Germinal center (tissue), 1 donor: ENCODE measurements around the gene IL6R.

Experiments
- DNase-seq: peaks from one replicate; pipeline ENCODE4 v3.0.0; 2012; ENCODE audit warnings: mixed read lengths, low spot score

IL6R gene

DNA sequence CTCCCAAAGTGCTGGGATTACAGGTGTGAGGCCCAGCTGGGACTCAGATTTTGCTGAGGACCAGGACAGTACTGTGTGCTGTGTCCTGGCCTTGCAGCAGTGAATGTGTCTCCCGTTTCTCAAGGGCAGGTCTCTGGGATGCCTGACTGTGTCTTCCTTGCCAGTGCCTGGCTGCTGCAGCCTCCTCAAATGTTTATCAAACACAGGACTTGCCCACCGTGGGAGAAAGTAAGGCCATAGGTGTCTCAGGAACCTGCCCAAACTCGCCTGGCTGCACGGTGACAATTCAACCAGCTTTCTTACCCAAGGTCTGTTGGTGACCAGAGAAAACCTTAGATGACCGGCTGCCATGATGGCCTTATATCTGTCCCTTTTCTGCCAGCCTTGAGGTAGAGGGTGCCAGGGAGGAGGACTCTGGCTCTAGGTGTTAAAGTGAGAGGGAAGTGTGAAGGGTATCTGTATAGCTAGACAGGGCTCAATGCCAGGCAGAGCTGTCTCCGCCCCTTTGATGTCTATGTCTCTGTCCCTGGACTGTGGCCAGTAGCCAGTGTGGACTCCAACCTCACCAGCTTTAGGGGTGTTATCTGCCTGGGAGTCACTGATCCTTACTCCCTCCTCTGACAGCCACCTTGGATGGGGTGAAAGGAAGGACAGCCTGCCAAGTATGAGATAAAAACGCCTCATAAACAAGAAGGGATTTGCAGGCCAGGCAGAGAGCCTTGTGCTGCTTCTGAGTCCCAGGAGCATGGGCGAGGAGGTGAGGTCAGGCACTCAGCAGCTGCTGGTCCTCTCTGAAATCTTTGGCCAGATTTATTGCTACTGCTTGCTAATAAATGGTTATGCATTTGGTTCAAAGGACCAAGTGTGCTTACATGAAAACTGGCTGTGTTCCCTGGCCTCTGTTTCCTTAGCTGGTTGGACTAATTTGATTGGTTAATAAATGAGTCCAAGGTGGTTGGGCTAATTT lies 22.3 kb downstream of the IL6R start:
- no peak for DNase-seq

DNA sequence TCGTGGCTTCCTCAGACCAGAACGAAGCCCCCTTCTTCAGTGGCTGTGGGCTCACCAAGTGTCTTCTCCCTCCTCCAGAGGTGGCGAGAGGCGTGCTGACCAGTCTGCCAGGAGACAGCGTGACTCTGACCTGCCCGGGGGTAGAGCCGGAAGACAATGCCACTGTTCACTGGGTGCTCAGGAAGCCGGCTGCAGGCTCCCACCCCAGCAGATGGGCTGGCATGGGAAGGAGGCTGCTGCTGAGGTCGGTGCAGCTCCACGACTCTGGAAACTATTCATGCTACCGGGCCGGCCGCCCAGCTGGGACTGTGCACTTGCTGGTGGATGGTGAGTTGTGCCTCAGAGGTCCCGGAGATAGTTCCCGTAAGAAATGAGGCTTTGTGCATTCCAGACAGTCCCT lies 24.0 kb downstream of the IL6R start:
- no peak for DNase-seq

DNA sequence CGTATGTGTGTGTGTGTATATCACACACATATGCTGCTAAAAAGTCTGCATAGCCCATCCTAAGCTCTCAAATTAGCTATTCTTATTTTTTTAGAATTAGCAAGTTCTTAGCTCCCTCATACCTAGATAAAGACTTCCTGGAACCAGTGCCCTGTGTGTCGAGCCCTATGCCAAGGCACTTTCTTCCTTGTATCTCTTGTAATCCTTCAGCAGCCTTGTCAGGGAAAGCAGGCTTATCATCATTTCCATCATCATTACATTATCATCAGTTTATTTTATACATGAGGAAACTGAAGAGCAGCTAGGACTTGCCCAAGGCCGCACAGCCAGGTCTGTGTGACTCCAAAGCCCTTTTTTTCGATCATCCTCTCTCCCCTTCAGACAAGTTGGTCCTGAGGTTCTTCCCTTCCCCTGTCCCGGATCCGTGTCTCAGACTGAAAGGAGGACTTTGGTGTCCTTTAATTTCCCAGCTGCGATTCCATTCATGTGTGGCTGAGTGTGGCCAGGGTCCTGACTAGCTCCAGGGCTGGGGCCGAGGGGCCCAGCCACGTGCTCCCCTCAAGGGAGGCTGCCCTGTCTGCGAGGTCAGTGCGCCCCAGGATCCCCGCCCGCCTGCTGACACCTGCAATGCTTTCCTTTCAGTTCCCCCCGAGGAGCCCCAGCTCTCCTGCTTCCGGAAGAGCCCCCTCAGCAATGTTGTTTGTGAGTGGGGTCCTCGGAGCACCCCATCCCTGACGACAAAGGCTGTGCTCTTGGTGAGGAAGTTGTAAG lies 24.9 kb downstream of the IL6R start:
- no peak for DNase-seq

DNA sequence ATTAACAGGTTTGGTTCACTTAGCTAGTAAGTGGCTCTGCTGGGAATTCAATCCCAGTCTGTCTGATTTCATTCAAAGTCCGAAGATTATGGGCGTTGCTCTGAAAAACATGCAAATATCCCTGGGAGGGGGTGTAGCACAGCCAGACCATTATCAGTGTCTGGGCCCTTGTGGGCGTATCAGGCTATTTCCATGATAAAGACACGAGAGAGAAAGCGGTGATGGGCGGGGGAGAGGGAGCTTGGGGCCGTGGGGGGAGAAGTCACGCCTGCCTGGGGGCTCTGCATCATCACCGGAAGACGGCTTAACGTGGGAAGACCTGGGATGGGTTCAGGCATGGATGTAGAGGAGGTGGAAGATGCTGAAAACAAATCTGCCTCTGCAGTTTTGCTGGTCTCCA lies 25.8 kb downstream of the IL6R start:
- no peak for DNase-seq

DNA sequence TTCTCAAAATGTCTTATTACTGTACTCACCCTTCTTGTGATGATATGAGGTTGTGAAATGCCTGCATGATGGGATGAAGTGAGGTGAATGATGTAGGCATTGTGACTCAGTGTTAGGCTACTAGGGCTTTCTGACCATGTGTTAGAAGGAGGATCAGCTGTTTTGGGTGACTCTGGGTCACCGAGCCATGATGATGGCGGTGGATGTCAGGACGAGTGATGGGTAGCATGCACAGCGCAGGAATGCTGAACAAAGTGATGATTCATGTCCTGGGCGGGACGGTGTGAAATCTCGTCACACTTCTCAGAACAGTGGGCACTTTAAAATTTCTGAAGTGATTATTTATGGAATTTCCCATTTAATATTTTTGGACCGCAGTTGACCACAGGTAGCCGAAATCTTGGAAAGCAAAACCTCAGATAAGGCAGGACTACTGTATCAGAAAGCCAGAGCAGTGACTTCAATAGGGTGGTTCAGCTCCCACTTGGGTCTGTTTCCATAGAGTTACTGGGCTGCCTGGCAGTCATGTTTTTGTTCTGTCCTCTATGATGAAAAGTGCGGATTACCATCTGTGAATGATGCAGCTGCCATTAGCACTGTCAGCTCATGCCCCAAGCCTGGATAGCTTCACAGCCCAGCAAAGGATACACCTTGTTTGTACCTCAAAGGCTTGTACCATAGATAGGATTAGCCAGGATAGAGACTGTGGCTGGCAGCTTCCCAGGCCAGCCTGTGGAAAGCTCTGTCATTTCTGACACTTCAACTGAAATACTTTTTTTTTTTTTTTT lies 26.6 kb downstream of the IL6R start:
- no peak for DNase-seq

DNA sequence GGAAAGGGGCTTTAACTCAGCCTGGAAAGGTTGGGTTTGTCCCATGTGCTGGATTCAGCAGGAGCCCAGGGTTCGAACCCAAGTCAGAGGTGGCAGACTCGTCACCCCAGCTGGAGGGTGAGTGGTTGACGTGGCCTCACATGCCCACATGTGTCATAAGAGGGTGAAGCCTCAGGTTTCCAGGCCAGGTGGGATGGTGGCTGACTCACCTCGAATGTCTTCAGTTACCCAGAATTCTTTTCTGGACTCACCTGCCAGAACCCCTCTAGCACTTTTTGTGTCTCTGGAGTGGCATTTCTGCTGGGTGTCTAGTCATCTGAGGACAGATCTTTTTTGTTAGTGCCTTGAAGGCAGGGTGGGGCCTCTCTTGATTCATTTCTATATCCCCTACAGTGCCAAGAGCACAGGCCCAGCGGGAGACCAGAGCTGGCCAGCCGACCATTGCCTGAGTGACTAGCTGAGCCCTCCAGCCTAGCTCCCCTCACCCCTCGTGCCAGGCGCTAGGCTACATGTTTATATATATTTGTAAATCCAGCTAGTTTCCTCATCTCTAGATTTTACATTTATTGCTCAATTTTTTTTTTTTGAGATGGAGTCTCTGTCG lies 28.1 kb downstream of the IL6R start:
- DNase-seq = no peak

DNA sequence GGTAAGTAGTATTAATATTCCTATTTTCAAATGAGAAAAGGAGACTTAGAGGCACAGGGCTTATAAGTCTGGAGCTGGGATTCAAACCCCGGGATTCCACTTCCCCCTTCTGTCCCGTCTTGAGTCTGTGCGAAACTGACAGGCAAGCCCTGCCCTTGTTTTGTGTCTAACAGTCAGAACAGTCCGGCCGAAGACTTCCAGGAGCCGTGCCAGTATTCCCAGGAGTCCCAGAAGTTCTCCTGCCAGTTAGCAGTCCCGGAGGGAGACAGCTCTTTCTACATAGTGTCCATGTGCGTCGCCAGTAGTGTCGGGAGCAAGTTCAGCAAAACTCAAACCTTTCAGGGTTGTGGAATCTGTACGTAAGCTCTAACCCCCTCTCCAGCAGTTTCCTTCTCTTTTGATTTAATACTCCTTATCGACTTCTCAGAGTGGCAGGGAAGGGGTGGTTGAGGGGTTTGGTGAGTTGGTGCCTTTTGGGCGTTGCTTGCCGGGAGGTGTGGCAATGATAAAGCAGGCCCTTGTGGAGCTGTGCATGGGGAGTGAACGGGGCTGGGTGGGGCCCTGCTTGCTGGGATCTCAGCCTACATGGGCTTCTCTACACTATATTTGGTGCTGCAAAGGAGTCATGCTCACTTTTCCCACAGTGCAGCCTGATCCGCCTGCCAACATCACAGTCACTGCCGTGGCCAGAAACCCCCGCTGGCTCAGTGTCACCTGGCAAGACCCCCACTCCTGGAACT lies 29.4 kb downstream of the IL6R start:
- no peak for DNase-seq

DNA sequence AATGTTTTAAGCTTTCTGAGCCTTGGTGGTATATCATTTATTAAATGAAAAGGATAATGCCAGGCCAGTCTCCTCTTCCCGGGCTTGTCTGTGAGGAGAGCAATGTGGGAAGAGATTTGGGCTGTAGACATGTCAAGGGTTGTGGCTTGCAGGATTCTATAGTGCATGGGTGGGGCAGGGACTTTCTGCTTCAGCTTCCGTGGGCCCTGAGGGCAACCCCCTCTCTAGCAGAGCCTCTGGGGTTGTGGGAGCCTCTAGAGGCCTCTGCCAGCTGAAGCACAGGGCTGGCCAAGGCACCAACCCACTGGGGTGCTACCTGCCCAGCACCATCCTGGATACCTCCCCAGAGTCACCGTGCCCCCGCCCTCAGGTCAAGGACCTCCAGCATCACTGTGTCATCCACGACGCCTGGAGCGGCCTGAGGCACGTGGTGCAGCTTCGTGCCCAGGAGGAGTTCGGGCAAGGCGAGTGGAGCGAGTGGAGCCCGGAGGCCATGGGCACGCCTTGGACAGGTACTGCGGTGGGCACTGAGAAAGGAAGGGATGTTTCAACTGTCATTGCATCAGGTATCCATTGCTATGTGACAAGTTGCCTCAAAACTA lies 30.6 kb downstream of the IL6R start:
- no peak for DNase-seq

DNA sequence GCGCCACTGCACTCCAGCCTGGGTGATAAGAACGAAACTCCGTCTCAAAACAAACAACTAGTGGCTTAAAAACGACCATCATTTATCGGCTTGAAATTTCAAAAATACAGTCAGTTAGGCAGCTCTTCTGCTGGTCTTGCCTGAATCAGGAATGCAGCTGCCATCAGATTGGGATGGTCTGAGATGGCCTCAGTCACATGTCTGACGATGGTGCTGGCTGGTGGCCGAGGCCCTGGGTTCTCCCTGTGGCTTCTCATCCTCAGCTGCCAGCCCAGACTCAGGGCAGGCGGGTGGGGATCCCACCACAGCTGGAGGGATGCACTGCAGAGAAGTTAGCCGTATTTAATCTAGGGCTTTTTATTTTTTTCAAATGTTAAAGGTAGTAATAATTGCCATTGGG lies 31.3 kb downstream of the IL6R start:
- DNase-seq = no peak

DNA sequence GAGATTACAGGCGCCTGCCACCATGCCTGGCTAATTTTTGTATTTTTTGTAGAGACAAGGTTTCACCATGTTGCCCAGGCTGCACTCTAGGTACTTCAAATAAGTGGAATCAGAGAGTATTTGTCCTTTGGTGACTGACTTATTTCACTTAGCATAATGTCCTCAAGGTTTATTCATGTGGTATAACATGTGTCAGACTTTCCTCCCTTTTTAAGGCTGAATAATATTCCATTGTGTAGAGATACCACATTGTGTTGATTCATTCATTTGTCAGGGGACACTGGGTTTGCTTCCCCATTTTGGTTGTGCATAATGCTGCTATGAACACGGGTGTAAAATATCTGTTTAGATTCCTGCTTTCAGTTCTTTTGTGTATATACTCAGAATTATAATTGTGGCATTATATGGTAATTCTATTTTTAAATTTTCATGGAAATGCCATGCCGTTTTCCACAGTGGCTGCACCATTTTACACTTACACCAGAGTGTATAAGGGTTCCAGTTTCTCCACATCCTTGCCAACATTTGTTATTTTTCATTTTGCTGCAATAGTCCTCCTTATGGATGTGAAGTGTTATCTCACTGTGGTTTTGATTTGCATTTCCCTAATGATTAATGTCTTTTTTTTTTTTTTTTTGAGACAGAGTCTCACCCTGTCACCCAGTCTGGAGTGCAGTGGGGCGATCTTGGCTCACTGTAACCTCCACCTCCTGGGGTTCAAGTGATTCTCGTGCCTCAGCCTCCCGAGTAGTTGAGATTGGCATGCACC lies 35.1 kb downstream of the IL6R start:
- no peak for DNase-seq

DNA sequence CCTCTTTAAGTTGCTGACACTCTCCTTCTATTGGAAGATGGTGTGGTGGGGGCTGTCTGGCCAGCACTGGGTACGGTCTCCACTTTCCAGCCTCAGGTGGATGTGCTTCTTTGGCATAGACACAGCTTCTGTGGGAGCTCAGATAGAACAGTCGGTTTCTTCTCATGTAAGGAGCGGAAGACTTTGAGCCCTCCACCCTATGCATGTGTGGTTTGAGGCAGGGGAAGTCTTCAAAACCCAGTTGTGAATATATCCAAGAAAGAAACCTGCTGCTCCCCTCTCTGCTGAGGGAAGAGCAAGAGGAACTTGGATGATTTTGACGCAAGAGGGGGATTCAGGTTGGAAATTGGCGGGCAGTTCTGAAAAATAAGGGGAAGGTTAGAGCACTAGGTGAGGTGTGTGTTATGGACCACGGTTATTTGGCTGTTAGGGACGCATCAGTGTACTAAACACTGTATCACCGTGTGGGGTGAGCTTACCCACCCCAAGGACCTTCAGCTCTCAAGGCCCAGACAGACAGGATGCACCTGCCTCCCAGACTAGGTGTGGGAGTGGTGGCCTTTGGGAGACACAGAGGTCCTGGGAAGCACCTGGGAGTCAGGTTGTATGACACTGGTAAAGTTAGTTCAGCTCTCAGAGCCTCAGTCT lies 36.2 kb downstream of the IL6R start:
- DNase-seq = no peak

DNA sequence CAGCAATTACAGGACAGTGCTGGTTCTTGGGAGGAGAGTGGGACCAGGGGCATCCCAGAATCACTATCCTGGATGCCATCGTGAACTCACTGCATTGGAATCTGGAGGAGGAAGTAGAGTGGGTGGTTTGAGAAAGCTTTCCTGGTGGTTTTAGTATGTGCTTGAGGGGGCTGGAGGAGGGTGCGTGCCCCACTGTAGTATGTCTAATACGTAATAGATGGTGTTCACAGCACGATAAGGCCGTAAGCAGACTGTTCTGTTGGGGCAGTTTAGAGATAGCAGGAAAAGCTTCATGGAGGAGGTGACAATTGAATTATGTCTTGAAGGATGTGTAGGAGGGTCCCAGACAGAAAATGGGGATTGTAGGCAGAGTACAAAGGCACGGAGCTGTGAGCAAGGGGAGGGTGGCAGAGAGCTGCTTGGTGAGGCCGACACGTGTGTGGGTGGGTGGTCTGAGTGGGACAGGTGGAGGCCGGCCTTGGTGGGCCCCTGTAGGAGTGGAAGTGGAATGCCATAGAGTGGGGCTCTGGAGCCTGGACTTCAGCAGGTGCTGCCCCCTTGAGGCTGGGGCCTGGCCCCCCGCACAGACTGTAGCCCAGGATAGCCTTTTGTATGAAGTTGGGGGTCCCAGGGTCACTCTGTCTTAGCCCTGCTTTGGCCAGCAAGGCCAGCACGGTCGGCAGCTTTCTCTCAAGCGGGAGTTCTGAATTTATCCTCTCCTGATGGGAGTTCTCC lies 37.0 kb downstream of the IL6R start:
- DNase-seq = peak; percentile 34

DNA sequence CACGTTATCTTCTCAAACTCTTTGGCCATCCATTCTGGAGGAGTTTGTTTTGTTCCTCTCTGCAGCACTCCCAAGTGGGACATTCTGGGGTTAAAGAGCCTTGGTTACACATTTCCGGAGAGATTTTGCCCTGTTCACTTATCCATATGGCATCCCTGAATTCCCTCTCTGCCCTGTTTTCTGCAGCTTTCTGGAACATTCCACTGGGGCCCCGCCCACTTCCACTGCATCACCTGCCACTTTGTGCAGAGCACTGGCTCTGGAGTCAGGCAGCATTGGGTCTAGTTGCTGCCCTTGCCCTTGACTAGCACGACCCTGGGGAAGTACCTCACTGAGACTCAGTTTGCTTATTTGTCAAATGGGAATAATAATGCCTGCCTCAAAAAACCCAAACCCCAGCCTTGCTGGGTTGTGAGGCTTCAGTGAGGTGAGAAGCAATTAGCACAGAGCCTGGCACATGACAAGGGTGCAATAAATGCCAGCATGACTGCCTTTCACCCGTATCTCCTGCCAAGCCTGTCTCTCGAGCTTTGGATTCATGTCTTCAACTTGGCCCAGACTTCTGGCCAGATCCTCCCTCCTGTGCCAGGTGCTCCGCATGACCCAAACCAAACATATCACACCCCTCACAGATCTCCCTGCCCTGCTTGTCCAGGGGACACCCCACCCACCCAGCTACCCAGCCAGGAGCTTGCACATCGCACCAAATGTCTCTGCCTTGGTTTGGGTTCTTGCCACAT lies 38.3 kb downstream of the IL6R start:
- DNase-seq = no peak

DNA sequence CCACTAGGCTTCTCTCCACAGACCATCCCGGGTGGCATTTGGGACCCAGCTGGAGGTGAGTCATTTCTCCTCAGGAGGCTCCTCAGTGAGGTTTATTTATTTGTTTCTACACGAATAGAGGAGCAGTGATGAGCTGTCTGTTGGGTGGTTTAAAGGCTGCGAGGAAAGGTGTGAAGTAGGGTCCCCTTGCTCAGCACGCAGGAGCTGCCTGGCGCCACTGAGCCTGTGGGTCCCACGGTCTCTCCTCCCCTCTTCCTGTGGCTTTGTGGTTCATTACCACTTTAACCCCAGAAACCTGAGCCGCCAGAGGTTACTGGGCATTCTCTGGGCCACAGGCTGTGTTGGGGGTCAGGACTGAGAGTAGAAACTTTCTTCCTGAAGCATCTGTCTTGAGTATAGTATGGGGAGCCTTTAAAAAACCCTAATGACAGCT lies 39.9 kb downstream of the IL6R start:
- no peak for DNase-seq

DNA sequence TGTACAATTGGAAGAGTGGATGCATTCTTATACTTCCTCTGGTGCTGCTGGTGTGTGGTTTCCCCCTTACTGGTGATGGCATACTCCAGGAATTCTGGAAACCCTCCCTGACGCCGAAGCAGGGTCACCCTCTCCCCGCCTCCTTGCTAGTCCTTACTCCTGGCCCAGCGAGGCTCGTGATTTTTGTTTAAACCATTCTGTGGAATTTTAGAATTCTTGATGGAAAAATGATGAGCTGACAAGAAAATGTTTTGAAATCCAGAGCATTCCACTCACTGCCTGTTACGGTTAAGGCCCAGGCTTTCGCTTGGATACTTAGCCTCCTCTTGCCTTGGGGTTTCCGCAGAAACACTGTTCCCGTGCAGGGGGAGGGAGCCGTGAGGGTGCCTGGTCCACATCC lies 41.1 kb downstream of the IL6R start:
- no peak for DNase-seq

DNA sequence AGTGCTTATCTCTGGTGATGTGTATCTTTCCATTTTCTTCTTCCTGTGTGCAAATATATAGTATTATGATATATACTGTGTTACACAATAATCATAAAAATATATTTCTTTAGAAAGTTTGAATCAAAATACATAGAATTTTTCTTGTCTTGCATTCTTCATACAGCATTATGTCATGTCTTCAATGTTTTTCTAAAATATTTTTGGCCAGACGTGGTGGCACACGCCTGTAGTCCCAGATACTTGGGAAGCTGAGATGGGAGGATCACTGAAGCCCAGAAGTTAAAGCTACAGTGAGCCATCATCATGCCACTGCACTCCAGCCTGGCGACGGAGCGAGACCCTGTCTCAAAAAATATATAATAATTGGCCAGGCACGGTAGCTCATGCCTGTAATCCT lies 41.6 kb downstream of the IL6R start:
- DNase-seq = no peak

DNA sequence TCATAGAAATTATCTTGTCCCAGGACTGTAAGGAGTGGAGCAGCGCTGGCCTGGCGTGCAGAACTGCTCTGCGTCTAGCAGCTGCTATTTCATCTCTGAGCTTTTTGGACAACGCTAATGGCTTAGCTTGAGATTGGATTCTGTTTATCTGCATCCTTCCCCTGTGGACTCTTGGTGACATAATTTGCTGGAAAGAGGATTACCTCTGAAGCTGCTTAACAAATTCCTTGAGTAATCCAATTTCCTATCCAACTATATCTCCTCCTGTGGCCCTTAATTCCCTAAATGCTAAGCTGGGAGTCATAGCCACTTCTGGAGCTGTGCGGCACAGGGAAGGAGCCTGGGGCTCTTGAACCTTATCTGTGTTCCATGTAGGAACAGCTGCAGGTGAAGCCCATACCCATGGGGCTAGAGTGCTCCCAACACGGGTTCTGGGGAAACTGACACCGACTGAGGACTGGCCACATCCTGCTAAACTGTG lies 43.2 kb downstream of the IL6R start:
- DNase-seq = no peak

DNA sequence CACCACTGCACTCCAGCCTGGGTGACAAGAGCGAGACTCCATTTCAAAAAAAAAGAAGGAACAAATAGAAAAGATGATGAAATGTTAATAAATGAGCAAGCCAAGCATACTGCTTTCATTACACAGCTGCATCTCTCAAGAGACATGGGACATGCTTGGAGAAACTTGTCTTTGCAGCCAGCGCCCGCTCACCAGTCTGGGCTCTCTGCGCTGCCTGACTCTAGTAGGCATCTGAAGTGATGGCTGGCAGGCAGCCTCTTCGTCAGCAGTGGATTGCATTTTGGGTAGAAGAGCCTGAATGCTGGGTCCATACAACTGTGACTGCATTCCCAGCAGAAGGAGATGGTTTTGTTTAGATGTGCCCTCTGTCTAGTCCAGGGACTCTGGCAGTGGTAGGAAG lies 48.0 kb downstream of the IL6R start:
- DNase-seq = no peak
